A673 (cell line): Measurements from ENCODE around the gene NR5A1.

Experiments used
- CTCF ChIP-seq: fragments of 300-800, 200-600 bp; sonication (generic); conservative IDR thresholded peaks from 2 replicates; pipeline ENCODE4 v1.5.1; 2017; ENCODE audit warnings: low read depth, mild to moderate bottlenecking, antibody characterized with exemption, low read length, moderate library complexity, mixed read lengths
- EZH2 ChIP-seq: fragments of 200-600 bp; sonication (generic); IDR thresholded peaks from 2 replicates; pipeline ENCODE4 v1.6.1; 2017; ENCODE audit warnings: borderline replicate concordance, low read depth, mild to moderate bottlenecking, mixed read lengths, antibody characterized with exemption, low read length; ENCODE audit not compliant: poor library complexity, severe bottlenecking

GRCh38 chr9:124447297-124447661 lies 59.9 kb downstream of the NR5A1 start:
- TF ChIP-seq CTCF = no peak; the same call in 1 of the 2 replicates
- TF ChIP-seq EZH2 = no peak
